Glutamatergic neuron (in vitro differentiated cells): ENCODE results near the gene CDC37L1. TPM values are rescaled to one million over a fixed set of nuclear protein-coding genes. Genes with fewer than 3 reads are reported as not detected.
A peak's percentile ranks its signal among the peaks of the same experiment; 100 is the strongest.

ENCODE experiments used
- DNase-seq: peaks from one replicate; pipeline ENCODE4 v3.0.0; 2022
- H3K27ac Mint-ChIP-seq: one replicate; pipeline ENCODE4 v1.8.0; 2020; ENCODE audit warnings: mild to moderate bottlenecking, mixed read lengths, inconsistent platforms; ENCODE audit not compliant: unreplicated experiment
- H3K27me3 Mint-ChIP-seq: one replicate; pipeline ENCODE4 v1.8.0; 2020; ENCODE audit warnings: mild to moderate bottlenecking, moderate library complexity, mixed read lengths, inconsistent platforms; ENCODE audit not compliant: unreplicated experiment
- H3K36me3 Mint-ChIP-seq: one replicate; pipeline ENCODE4 v1.8.0; 2020; ENCODE audit warnings: mild to moderate bottlenecking, mixed read lengths, inconsistent platforms; ENCODE audit not compliant: unreplicated experiment
- H3K4me1 Mint-ChIP-seq: one replicate; pipeline ENCODE4 v1.8.0; 2020; ENCODE audit warnings: mild to moderate bottlenecking, low read depth, mixed read lengths, inconsistent platforms; ENCODE audit not compliant: unreplicated experiment
- H3K4me3 Mint-ChIP-seq: one replicate; pipeline ENCODE4 v1.8.0; 2020; ENCODE audit warnings: mild to moderate bottlenecking, mixed read lengths, inconsistent platforms; ENCODE audit not compliant: unreplicated experiment
- H3K9me3 Mint-ChIP-seq: one replicate; pipeline ENCODE4 v1.8.0; 2020; ENCODE audit warnings: mild to moderate bottlenecking, moderate library complexity, mixed read lengths, inconsistent platforms; ENCODE audit not compliant: unreplicated experiment
- long read RNA-seq: library from polyadenylated mRNA; unstranded; transcript quantifications from one replicate; pipeline ENCODE4 v2.0.0, GENCODE V29; 2020; ENCODE audit not compliant: unreplicated experiment
- total RNA-seq: library from RNA; stranded (reverse); fragmentation: NEBNext Ultra II Directional; extraction: Animal tissue kit (Norgen Biotek cat#: 25700); gene quantifications from one replicate; pipeline ENCODE4 v1.2.1, GENCODE V29; 2021; ENCODE audit not compliant: unreplicated experiment
- TF ChIP-seq, protein P1 (sequence below): fragments of 200-600 bp; sonication (generic); IDR thresholded peaks from one replicate; pipeline ENCODE4 v1.5.0; 2021; ENCODE audit not compliant: partially characterized antibody, unreplicated experiment

CDC37L1 gene
- 20.8 TPM for total RNA-seq
- long read RNA-seq, transcript CDC37L1-201 (7 exons, 3,502 nt): major isoform, 22 of 24 reads
- long read RNA-seq, partial matches to known transcripts: 1 of 24 reads
- long read RNA-seq, other reads (novel, unspliced or antisense): 1 of 24 reads

DNA sequence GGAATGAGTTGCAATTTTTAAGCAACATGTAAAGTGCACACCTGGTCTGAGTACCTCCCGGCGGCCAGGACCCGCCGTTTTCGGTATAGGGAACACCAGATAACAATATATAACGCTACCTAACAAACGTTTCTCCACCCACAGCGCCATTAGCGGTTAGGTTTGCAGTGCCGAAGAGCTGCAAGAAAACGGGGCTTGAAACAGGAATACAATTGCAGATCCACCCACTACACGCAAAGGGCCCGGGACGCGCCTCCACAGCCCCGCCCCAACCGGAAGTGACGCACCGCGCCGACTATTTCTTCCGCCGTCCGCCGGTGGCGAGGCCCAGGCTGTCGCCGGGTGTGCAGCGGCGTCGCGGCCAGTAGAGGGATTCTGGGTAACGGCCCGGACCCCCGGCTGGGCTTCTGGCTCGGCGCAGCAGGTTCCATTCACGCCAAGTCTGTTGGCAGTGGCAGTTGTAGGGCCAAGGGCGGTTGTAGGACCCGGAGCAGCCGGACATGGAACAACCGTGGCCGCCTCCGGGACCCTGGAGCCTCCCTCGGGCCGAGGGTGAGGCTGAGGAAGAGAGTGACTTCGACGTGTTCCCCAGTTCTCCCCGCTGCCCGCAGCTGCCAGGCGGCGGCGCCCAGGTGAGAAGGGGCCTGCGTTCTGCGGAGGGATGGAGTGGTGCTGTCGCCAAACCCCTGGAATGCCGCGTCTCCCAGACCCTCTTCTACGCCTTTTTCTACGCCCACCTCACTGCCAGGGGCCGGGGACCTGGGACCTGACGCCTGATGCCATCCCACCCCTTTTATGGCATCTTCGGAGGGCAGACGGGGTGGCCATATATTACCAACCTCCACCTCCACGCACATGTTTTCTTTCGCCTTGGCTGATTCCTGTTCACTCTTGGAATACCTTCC, at the start of gene CDC37L1:
TSS of gene CDC37L1 (plus strand) at position 302 of the 905 bp plus-strand sequence. CDS start at position 501, 199 bp downstream.
- Mint-ChIP-seq H3K27me3 (no peaks in the 10 kb centered on the region), H3K36me3 (no peaks in the 10 kb centered on the region), H3K27ac (no peak within 1 kb of the TSS), H3K9me3 (no peaks in the 10 kb centered on the region), H3K4me3 (no peak within 1 kb of the TSS), H3K4me1 (no peaks in the 10 kb centered on the region)
- TF ChIP-seq, protein P1, sequence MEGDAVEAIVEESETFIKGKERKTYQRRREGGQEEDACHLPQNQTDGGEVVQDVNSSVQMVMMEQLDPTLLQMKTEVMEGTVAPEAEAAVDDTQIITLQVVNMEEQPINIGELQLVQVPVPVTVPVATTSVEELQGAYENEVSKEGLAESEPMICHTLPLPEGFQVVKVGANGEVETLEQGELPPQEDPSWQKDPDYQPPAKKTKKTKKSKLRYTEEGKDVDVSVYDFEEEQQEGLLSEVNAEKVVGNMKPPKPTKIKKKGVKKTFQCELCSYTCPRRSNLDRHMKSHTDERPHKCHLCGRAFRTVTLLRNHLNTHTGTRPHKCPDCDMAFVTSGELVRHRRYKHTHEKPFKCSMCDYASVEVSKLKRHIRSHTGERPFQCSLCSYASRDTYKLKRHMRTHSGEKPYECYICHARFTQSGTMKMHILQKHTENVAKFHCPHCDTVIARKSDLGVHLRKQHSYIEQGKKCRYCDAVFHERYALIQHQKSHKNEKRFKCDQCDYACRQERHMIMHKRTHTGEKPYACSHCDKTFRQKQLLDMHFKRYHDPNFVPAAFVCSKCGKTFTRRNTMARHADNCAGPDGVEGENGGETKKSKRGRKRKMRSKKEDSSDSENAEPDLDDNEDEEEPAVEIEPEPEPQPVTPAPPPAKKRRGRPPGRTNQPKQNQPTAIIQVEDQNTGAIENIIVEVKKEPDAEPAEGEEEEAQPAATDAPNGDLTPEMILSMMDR: peak; percentile 88
- peak; percentile 99 for DNase-seq

DNA sequence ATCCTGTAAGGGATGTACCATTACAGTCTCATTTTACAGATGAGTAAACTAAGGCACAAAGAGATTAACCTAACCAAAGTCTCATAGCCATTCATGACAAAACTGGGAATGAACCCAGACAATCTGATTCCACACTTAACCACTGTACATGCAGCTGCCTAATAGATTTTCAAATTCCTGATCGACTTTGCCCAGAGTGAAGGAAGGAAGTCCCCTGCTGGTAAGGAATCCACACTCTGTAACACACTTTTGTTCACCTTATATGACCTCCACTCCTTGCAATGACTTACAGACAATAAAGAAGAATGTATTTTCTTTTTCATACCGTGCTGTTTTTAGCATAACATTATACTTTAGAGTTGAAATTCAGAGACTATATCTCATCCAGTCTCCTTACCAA, 48.5 kb upstream of the CDC37L1 start:
- DNase-seq: no peak
- TF ChIP-seq, protein P1: no peak
- no peaks in the 10 kb centered on the region for H3K36me3 Mint-ChIP-seq
- H3K4me3 Mint-ChIP-seq: no peak overlapping the region
- H3K27ac Mint-ChIP-seq: no peak overlapping the region
- no peaks in the 10 kb centered on the region for H3K9me3 Mint-ChIP-seq
- peaks cover 1% of the 10 kb centered on the region for H3K4me1 Mint-ChIP-seq
- H3K27me3 Mint-ChIP-seq: peaks cover 2% of the 10 kb centered on the region

GRCh38 chr9:4638968-4639367, 40.4 kb upstream of the CDC37L1 start:
- H3K4me3 Mint-ChIP-seq: no peak overlapping the region
- DNase-seq: no peak

DNA sequence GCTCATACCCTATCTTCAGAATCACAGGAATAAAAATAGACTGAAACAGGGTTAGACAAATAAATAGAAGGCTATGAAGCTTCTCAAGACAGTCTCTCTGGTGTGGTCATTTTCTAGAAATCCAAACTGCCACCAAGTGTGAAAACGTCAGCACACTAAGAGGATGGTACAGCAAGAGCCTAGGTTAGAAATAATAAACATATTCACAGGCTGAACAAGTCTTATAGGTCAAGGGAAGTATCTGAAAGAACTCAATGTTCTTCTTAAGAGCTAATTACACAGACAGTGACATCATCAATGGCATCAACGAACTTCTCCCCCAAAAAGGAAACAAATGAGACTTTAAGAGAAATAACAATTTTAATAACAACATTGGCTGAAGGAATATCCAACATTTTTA, 39.9 kb upstream of the CDC37L1 start:
- no peaks in the 10 kb centered on the region for H3K36me3 Mint-ChIP-seq
- H3K4me1 Mint-ChIP-seq: peaks cover 1% of the 10 kb centered on the region
- no peak overlapping the region for H3K4me3 Mint-ChIP-seq
- no peak overlapping the region for H3K27ac Mint-ChIP-seq
- no peak for DNase-seq
- H3K27me3 Mint-ChIP-seq: no peaks in the 10 kb centered on the region
- TF ChIP-seq, protein P1: no peak
- H3K9me3 Mint-ChIP-seq: no peaks in the 10 kb centered on the region

More at GRCh38 chr9:4638968-4639367, 40.4 kb upstream of the CDC37L1 start:
- Mint-ChIP-seq H3K27ac (no peak overlapping the region), H3K9me3 (no peaks in the 10 kb centered on the region), H3K27me3 (no peaks in the 10 kb centered on the region), H3K36me3 (no peaks in the 10 kb centered on the region), H3K4me1 (peaks cover 1% of the 10 kb centered on the region)
- TF ChIP-seq, protein P1: no peak

DNA sequence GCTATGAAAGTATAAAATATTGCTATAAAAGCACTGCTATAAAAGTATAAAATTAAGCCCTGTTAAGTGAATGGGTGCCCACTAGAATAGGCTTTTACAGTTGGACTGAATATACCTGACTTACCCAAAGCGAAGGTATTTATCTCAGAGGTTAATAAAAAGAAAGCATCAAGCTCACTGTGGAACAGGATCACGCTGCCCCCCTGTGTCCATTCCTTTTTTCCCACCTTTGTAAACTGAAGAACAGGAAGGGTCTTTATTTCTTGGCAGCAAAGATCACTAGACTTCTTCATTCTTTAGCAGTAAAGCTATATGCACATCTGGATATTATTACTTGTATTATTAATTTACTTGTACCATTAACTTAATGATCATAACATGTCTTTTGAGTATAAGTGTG, 39.3 kb upstream of the CDC37L1 start:
- peak; percentile 27 for DNase-seq
- H3K9me3 Mint-ChIP-seq: no peaks in the 10 kb centered on the region

More for the DNA sequence above, 39.3 kb upstream of the CDC37L1 start:
- peaks cover 1% of the 10 kb centered on the region for H3K4me1 Mint-ChIP-seq
- no peak overlapping the region for H3K4me3 Mint-ChIP-seq
- no peaks in the 10 kb centered on the region for H3K27me3 Mint-ChIP-seq
- H3K27ac Mint-ChIP-seq: no peak overlapping the region
- H3K36me3 Mint-ChIP-seq: no peaks in the 10 kb centered on the region
- TF ChIP-seq, protein P1: peak; percentile 28
